Measurements from ENCODE around the gene FGF22.

Gene FGF22

GRCh38 chr19:608155-609003, 31.3 kb upstream of the FGF22 start:
- TF ChIP-seq CTCF (IDR thresholded peaks at IDR 0.05; ENCODE audit: low read depth, low read length, missing control alignments) = no peak
- no peak overlapping the region for H3K4me3 ChIP-seq (ENCODE audit: low read depth, low read length)
- DNase-seq (ENCODE audit: low read depth) = no peak

- no peak for DNase-seq (ENCODE audit: low read depth)
- TF ChIP-seq CTCF (IDR thresholded peaks at IDR 0.05; ENCODE audit: low read depth, low read length, missing control alignments) = no peak
- H3K4me3 ChIP-seq (ENCODE audit: low read depth, low read length) = no peak overlapping the region
Observed at GRCh38 chr19:609004-609346, 30.7 kb upstream of the FGF22 start.

GRCh38 chr19:610071-610800, 29.4 kb upstream of the FGF22 start:
- peak overlapping the region; percentile 43 for H3K4me3 ChIP-seq (ENCODE audit: low read depth, low read length)
- TF ChIP-seq CTCF (IDR thresholded peaks at IDR 0.05; ENCODE audit: low read depth, low read length, missing control alignments) = no peak
- DNase-seq (ENCODE audit: low read depth) = no peak

- H3K4me3 ChIP-seq (ENCODE audit: low read depth, low read length) = peak overlapping the region; percentile 43
- TF ChIP-seq CTCF (IDR thresholded peaks at IDR 0.05; ENCODE audit: low read depth, low read length, missing control alignments) = no peak
- DNase-seq (ENCODE audit: low read depth) = no peak
Observed at GRCh38 chr19:610801-611480, 28.7 kb upstream of the FGF22 start.

DNA sequence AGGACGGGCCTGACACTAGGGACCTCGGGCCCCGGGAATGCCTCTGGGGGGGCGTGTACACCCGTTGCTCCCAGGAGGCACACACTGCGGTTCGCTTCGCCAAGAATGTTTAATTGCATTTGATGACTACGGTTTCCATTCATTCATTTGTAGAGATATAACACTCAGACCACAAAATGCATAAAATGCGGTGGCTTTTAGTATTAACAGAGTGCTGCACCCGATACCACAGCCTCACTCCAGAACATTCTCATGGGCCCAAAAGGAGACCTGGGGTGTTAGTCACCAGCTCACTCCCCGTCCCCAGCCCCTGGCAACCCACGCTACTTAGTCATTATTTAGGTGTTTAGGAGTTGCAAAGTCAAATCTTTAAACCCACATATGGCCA, 28.2 kb upstream of the FGF22 start:
- no peak overlapping the region for H3K4me3 ChIP-seq (ENCODE audit: low read depth, low read length)
- TF ChIP-seq CTCF (IDR thresholded peaks at IDR 0.05; ENCODE audit: low read depth, low read length, missing control alignments) = no peak
- no peak for DNase-seq (ENCODE audit: low read depth)

GRCh38 chr19:612941-613340, 26.7 kb upstream of the FGF22 start:
- DNase-seq (ENCODE audit: low read depth) = no peak

More at GRCh38 chr19:612941-613340, 26.7 kb upstream of the FGF22 start:
- no peak for TF ChIP-seq CTCF (IDR thresholded peaks at IDR 0.05; ENCODE audit: low read depth, low read length, missing control alignments)
- no peak overlapping the region for H3K4me3 ChIP-seq (ENCODE audit: low read depth, low read length)
